GM12878 (cell line): ENCODE results near the gene ATP2B1. TPM values are rescaled to one million over a fixed set of nuclear protein-coding genes. Genes with fewer than 3 reads are reported as not detected.

Source experiments
- ATAC-seq: fragments of 200-7000 bp; cut with Tn5 transposase; 3 replicates; pipeline ENCODE4 v1.9.1; 2020; ENCODE audit warnings: mild to moderate bottlenecking, moderate library complexity
- BruUV-seq: library from RNA; stranded (reverse); fragments of 400-500 nt; replicated peaks from 2 replicates; lab custom pipeline; 2021; lab: Mats Ljungman, UMichigan
- CTCF ChIA-PET: fragments of 300-600 bp; sonication (Branson Sonifier 250); formaldehyde crosslinking; extraction: SDS; loops from one replicate; lab custom pipeline; 2021; ENCODE audit warnings: inconsistent platforms; lab: Yijun Ruan, JAX
- POLR2A ChIA-PET: fragments of 350-600 bp; formaldehyde crosslinking; extraction: SDS; loops from one replicate; lab custom pipeline; 2021; ENCODE audit warnings: inconsistent platforms; lab: Charles Lee
- RAD21 ChIA-PET: fragments of 300-600 bp; sonication (Branson Sonifier 250); formaldehyde crosslinking; loops from one replicate; lab custom pipeline; 2023; ENCODE audit warnings: antibody characterized with exemption; ENCODE audit not compliant: unreplicated experiment; lab: Charles Lee
- SMC1A ChIA-PET: fragments of 300-600 bp; sonication (Branson Sonifier 250); formaldehyde crosslinking; loops from one replicate; lab custom pipeline; 2023; ENCODE audit not compliant: unreplicated experiment, uncharacterized antibody; lab: Charles Lee
- DNase-seq: peaks from one replicate; pipeline ENCODE4 v3.0.0-alpha.2; 2011; ENCODE audit warnings: low read depth, low spot score
- FAIRE-seq: peaks from 3 replicates; lab custom pipeline; 2011; peaks lifted over from hg19 to GRCh38; lab: Jason Lieb, UNC
- H2AFZ ChIP-seq: 2 replicates; pipeline ENCODE4 v1.6.0; 2011; ENCODE audit warnings: low read depth, low read length, control low read depth; ENCODE audit not compliant: control insufficient read depth
- H3K27ac ChIP-seq: 2 replicates; pipeline ENCODE4 v1.5.1; 2011; ENCODE audit warnings: control low read depth; ENCODE audit not compliant: control insufficient read depth, insufficient read depth
- H3K27me3 ChIP-seq, 2 experiments: replicated peaks in 1 of 2; 2 replicates each; pipeline versions ENCODE4 v1.6.0 to v1.6.1; 2011; ENCODE audit warnings: low read length in 1 of 2; ENCODE audit not compliant: control insufficient read depth in 2 of 2, insufficient read depth in 2 of 2
- H3K36me3 ChIP-seq, 2 experiments: 2 replicates each; pipeline ENCODE4 v1.5.1; 2011; ENCODE audit warnings: low read length in 1 of 2; ENCODE audit not compliant: control insufficient read depth in 2 of 2, insufficient read depth in 2 of 2
- H3K4me1 ChIP-seq: 2 replicates; pipeline ENCODE4 v1.6.1; 2011; ENCODE audit warnings: mild to moderate bottlenecking, low read length, moderate library complexity, mixed read lengths; ENCODE audit not compliant: control insufficient read depth, insufficient read depth
- H3K4me2 ChIP-seq: 2 replicates; pipeline ENCODE4 v1.6.0; 2011; ENCODE audit warnings: control low read depth; ENCODE audit not compliant: control insufficient read depth, insufficient read depth
- H3K4me3 ChIP-seq: fragments of 200-600 bp; sonication (generic); 2 replicates; pipeline ENCODE4 v1.5.1; 2016
- H3K79me2 ChIP-seq: 2 replicates; pipeline ENCODE4 v1.6.0; 2011; ENCODE audit warnings: low read length; ENCODE audit not compliant: control insufficient read depth, insufficient read depth
- H3K9ac ChIP-seq: 2 replicates; pipeline ENCODE4 v1.8.0; 2011; ENCODE audit warnings: low read length, control low read depth, mixed read lengths; ENCODE audit not compliant: control insufficient read depth, insufficient read depth
- H3K9me3 ChIP-seq: replicated peaks from 3 replicates; pipeline ENCODE4 v1.5.1; 2011; ENCODE audit warnings: mild to moderate bottlenecking, low read length; ENCODE audit not compliant: control insufficient read depth, insufficient read depth
- H4K20me1 ChIP-seq: 2 replicates; pipeline ENCODE4 v1.6.0; 2011; ENCODE audit not compliant: control insufficient read depth, insufficient read depth
- ASH2L ChIP-seq: fragments of 300-600, 200-600 bp; sonication (generic); IDR thresholded peaks from 2 replicates; pipeline ENCODE4 v1.6.1; 2017; ENCODE audit warnings: low read depth, mild to moderate bottlenecking, borderline replicate concordance
- ATF7 ChIP-seq: fragments of 450-650 bp; IDR thresholded peaks from 2 replicates; pipeline ENCODE4 v1.6.1; 2016; ENCODE audit warnings: low read depth, mild to moderate bottlenecking
- CBX5 ChIP-seq: sonication (generic); IDR thresholded peaks from 2 replicates; pipeline ENCODE4 v1.6.1; 2016; ENCODE audit warnings: low read depth, moderate library complexity, mild to moderate bottlenecking, inconsistent platforms
- CHD2 ChIP-seq: IDR thresholded peaks from 2 replicates; pipeline ENCODE4 v1.6.1; 2011; ENCODE audit warnings: low read depth, low read length, improper control_type of control experiment, borderline replicate concordance
- DPF2 ChIP-seq: fragments of 450-650 bp; IDR thresholded peaks from 2 replicates; pipeline ENCODE4 v1.6.1; 2017; ENCODE audit warnings: mild to moderate bottlenecking
- EED ChIP-seq: sonication (generic); IDR thresholded peaks from 2 replicates; pipeline ENCODE4 v1.6.1; 2016; ENCODE audit warnings: antibody characterized with exemption, low read depth
- EP300 ChIP-seq, 2 experiments: fragments of 150-350 bp in 1 of 2; IDR thresholded peaks; 2 replicates each; pipeline ENCODE4 v1.6.1; 2011 to 2012; ENCODE audit warnings: low read depth in 2 of 2, low read length in 2 of 2, borderline replicate concordance in 1 of 2, improper control_type of control experiment in 1 of 2, inconsistent platforms in 1 of 2; ENCODE audit not compliant: control insufficient read depth in 1 of 2
- NFIC ChIP-seq: IDR thresholded peaks from 2 replicates; pipeline ENCODE4 v1.6.1; 2012; ENCODE audit warnings: low read depth, mild to moderate bottlenecking, inconsistent platforms, low read length, moderate library complexity
- NFYB ChIP-seq: IDR thresholded peaks from 2 replicates; pipeline ENCODE4 v1.6.1; 2011; ENCODE audit warnings: low read depth, mild to moderate bottlenecking, low read length, improper control_type of control experiment, moderate library complexity; ENCODE audit not compliant: insufficient read depth
- POLR2AphosphoS2 ChIP-seq: IDR thresholded peaks from 2 replicates; pipeline ENCODE4 v1.6.1; 2011; ENCODE audit warnings: low read depth, mild to moderate bottlenecking, low read length, improper control_type of control experiment, moderate library complexity
- POU2F2 ChIP-seq: IDR thresholded peaks from 3 replicates; pipeline ENCODE4 v1.6.1; 2011; ENCODE audit warnings: low read depth, mild to moderate bottlenecking, low read length, borderline replicate concordance
- RCOR1 ChIP-seq: conservative IDR thresholded peaks from 2 replicates; pipeline ENCODE4 v1.6.1; 2012; ENCODE audit warnings: low read depth, low read length, improper control_type of control experiment
- SMARCA5 ChIP-seq: fragments of 450-650 bp; IDR thresholded peaks from 2 replicates; pipeline ENCODE4 v1.6.1; 2017; ENCODE audit warnings: mild to moderate bottlenecking
- SPI1 ChIP-seq: IDR thresholded peaks from 2 replicates; pipeline ENCODE4 v1.6.1; 2011; ENCODE audit warnings: low read depth, mild to moderate bottlenecking, low read length, moderate library complexity, borderline replicate concordance; ENCODE audit not compliant: insufficient read depth
- SRF ChIP-seq, 2 experiments: IDR thresholded peaks; 2 replicates each; pipeline ENCODE4 v1.6.1; 2011; ENCODE audit warnings: low read depth in 2 of 2, low read length in 2 of 2, mild to moderate bottlenecking in 1 of 2, moderate library complexity in 1 of 2
- TBL1XR1 ChIP-seq: IDR thresholded peaks from 2 replicates; pipeline ENCODE4 v1.6.1; 2012; ENCODE audit warnings: low read depth, low read length, improper control_type of control experiment
- WGBS: methylation state at CpG from one replicate; pipeline ENCODE4 v1.1.6; 2016; ENCODE audit warnings: low lambda C conversion rate; ENCODE audit not compliant: insufficient replicate concordance, insufficient coverage; ENCODE audit errors: missing lambda C conversion rate; 5-methylcytosine and 5-hydroxymethylcytosine counted together
- in situ Hi-C: fragments of 300-500 bp; cut with MboI; formaldehyde crosslinking; loops from 9 replicates; pipeline ENCODE4 v1.14.3; 2018; ENCODE audit warnings: mixed read lengths
- intact Hi-C: fragments of 100-400 bp; cut with micrococcal nuclease; formaldehyde crosslinking; loops from one replicate; pipeline ENCODE4 v1.14.2; 2022; ENCODE audit not compliant: unreplicated experiment
- polyA plus RNA-seq, 11 experiments: library from polyadenylated mRNA; depleted of rRNA in 4 of 11; unstranded in 6 of 11; stranded (reverse) in 5 of 11; fragments of >200 nt; fragmentation: Nextera tagmentation in 4 of 11; fragmentation: Illumina TruSeq in 1 of 11; extraction: Ambion mirVana in 4 of 11; extraction: Trizol in 1 of 11; gene quantifications; 1 replicate in 1 of 11; 2 replicates in 10 of 11; pipeline versions ENCODE4 v1.2.1 to v1.2.3, GENCODE V29; 2011 to 2016; ENCODE audit warnings: inconsistent platforms in 2 of 11, missing spikeins in 2 of 11, low read depth in 1 of 11
- total RNA-seq, 4 experiments: library from RNA; depleted of rRNA in 3 of 4; stranded (reverse); fragments of >200 nt in 3 of 4; fragmentation: Illumina TruSeq in 1 of 4; extraction: Trizol in 1 of 4; gene quantifications; 2 replicates each; pipeline versions ENCODE4 v1.2.1 to v1.2.3, GENCODE V29; 2013 to 2021
- TF ChIP-seq, protein P1 (sequence below): fragments of 450-650 bp; conservative IDR thresholded peaks from 2 replicates; pipeline ENCODE4 v1.6.1; 2017; ENCODE audit warnings: mild to moderate bottlenecking, moderate library complexity

Gene ATP2B1
- total and polyA plus RNA-seq, 10 of the 15 experiments (the other 5 are each of a cell fraction or from before 2014, with no cell fraction given), result 15.9 to 67.8 (median 48.5) TPM

DNA sequence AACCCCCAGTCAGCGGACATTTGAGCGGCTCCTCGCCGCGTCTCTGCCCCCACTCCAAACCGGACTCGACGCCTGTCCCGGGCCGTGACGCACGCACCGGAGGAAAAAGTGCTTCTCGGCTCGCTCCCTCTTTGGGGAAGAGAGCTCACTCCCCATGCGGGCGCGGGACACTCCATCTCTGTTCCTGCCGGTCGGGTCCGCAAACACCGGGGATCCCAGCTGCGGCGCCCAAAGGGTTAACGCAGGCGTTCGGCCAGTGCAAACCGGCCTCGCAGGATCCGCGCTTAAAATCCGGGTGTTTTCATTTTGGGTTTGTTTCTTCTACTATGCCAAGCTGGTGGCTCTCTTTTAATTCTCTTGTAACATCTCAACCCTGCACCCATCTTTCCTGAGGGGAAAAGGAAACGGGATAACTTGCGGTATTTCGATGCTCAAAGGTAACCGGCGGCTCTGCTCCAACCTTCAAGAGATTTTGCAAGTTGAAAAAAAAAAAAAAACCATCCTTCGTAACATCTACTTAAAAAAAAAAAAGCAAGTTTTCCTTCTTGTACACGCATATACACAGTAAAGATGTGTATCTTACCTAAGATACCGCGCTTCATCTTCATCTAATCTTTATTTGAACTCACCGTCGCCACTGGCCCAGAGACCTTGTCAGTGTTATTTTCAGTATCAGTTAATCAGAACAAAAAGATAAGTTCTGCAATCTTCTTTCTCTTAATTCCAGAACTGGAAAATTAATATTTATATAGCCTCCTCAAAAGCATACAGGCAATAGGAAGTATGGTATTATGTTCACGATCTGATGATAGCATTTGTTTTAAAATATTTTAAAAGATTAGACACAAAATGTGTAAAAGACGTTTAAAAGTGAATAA, 1.6 kb upstream of the ATP2B1 start (continued):
- TF ChIP-seq EP300 (IDR thresholded peaks at IDR 0.05; ENCODE audit: borderline replicate concordance in 1 of 2, control insufficient read depth in 1 of 2, low read depth in 2 of 2, low read length in 2 of 2), result no peak
- TF ChIP-seq, protein P1, sequence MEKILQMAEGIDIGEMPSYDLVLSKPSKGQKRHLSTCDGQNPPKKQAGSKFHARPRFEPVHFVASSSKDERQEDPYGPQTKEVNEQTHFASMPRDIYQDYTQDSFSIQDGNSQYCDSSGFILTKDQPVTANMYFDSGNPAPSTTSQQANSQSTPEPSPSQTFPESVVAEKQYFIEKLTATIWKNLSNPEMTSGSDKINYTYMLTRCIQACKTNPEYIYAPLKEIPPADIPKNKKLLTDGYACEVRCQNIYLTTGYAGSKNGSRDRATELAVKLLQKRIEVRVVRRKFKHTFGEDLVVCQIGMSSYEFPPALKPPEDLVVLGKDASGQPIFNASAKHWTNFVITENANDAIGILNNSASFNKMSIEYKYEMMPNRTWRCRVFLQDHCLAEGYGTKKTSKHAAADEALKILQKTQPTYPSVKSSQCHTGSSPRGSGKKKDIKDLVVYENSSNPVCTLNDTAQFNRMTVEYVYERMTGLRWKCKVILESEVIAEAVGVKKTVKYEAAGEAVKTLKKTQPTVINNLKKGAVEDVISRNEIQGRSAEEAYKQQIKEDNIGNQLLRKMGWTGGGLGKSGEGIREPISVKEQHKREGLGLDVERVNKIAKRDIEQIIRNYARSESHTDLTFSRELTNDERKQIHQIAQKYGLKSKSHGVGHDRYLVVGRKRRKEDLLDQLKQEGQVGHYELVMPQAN, result peak; percentile 82; the same call in 1 of the 2 replicates

DNA sequence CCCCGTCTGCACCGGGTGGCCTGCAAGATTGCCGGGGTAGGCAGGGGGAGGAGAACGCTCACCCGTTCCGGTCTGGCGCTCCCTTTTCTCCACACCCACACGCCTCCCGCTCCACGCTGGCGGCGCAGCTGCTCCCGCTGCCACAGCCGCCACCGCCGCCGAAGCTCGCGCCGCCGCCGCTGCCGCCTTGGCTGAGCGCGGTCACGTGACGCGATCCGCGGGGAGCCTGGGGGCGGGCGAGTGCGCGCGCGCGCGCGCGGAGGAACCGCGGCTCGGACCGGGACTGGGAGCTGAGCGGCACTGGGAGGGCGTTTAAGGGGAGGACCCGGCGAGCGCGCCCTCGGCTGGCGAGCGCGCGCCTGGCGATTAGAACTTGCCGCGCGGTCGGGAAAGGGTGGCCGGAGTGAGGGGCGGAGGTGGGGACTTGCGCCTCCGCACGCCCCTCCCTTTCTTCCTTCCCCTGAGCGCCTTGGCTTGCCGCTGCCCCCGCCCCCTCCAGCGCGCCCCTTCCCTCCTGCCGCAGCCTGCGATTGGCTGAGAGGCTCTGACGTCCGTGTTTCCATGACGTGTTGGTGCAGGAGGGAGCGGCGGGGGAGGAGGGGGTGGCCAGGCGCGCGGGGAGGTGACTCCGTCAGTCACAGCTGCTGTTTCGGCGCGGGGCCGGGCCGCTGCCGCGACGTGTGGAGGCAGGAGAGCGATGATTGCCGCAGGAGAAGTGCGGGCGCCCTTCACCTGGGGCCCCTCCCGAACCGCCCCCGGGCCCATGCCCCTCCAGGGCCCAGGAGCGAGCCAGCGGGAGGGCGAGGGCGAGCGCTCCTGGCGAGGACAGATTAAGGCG, 738 bp upstream of the ATP2B1 start:
- peak; percentile 82 for FAIRE-seq
- Histone ChIP-seq H3K4me1 (peaks cover 3% of the 10 kb centered on the region; the same call in 1 of the 2 replicates), H3K36me3 (no peaks in the 10 kb centered on the region), H2AFZ (peak overlapping the region; percentile 88), H3K9me3 (no peaks in the 10 kb centered on the region; the same call in 1 of the 3 replicates), H3K27ac (peak overlapping the region; percentile 95), H3K79me2 (peaks cover 51% of the 10 kb centered on the region), H3K4me3 (peak overlapping the region; percentile 94), H4K20me1 (no peaks in the 10 kb centered on the region), H3K27me3 (no peaks in the 10 kb centered on the region), H3K9ac (peak overlapping the region; percentile 95), H3K4me2 (peak overlapping the region; percentile 84; the same call in 1 of the 2 replicates)
- no TSS peak for BruUV-seq
- CTCF ChIA-PET, result interaction anchor here (0.8 to 2.5 kb wide), 8 partner anchors 9 to 241 kb away, joined by 3 to 9 read pairs (median 4); no protein-coding TSS in a partner anchor
- 2% methylated on average over 54 of the region's 103 CpGs for WGBS
- ATAC-seq, result peak; percentile 76
- in situ Hi-C loops, result no loop called here
- POLR2A ChIA-PET, result interaction anchor here (0.6 to 3.1 kb wide), 23 partner anchors 10 to 368 kb away, joined by 3 to 18 read pairs (median 5); no protein-coding TSS in a partner anchor
- SMC1A ChIA-PET, result interaction anchor here (0.8 to 2.2 kb wide), 17 partner anchors 11 to 393 kb away, joined by 3 to 6 read pairs (median 4); no protein-coding TSS in a partner anchor
- peak; percentile 95 for DNase-seq
- RAD21 ChIA-PET, result interaction anchor here (0.7 to 6.0 kb wide), 24 partner anchors 12 to 304 kb away, joined by 3 to 41 read pairs (median 8); no protein-coding TSS in a partner anchor
- intact Hi-C loops, result loop anchor here (1.0 to 5.0 kb wide), 10 partner anchors 47 to 543 kb away; no protein-coding TSS in a partner anchor
- TF ChIP-seq ASH2L, result no peak; the same call in 1 of the 2 replicates
- peak; percentile 88 for TF ChIP-seq CBX5
- peak; percentile 22; the same call in 1 of the 2 replicates for TF ChIP-seq DPF2
- peak; percentile 89; the same call in 1 of the 2 replicates for TF ChIP-seq POLR2AphosphoS2
- TF ChIP-seq CHD2, result peak; percentile 75
- 0 out of 2 replicates have a peak, but pooled peaks have one; percentile 11 for TF ChIP-seq EED
- no peak for TF ChIP-seq SPI1
- peak; percentile 90 for TF ChIP-seq ATF7
- TF ChIP-seq SRF (IDR thresholded peaks at IDR 0.05; ENCODE audit: low read depth in 2 of 2, low read length in 2 of 2), result no peak
- peak; percentile 54; the same call in 2 of the 3 replicates for TF ChIP-seq POU2F2
- no peak for TF ChIP-seq NFIC
- no peak for TF ChIP-seq RCOR1
- TF ChIP-seq NFYB, result peak; percentile 87
- TF ChIP-seq TBL1XR1, result peak; percentile 26; the same call in 1 of the 2 replicates
- TF ChIP-seq SMARCA5, result 0 out of 2 replicates have a peak, but pooled peaks have one; percentile 42
